OCI-LY1 (cell line): ENCODE measurements around the gene SCIN.
"Not testable (repeated sequence)": the region's sequence is repeated elsewhere in the genome, so short reads cannot be mapped to it uniquely, and the experiment has no call there.

ENCODE experiments used
- CTCF ChIP-seq: fragments of 200-600 bp; sonication (generic), shearing (Covaris generic); IDR thresholded peaks from 2 replicates; pipeline ENCODE4 v1.5.1; 2017; ENCODE audit warnings: mild to moderate bottlenecking, antibody characterized with exemption, low read length, moderate library complexity, mixed read lengths
- EZH2 ChIP-seq: fragments of 200-600 bp; sonication (generic), shearing (Covaris generic); IDR thresholded peaks from 2 replicates; pipeline ENCODE4 v1.8.0; 2017; ENCODE audit warnings: borderline replicate concordance, mixed run types, mild to moderate bottlenecking, antibody characterized with exemption, low read length, moderate library complexity, mixed read lengths

DNA sequence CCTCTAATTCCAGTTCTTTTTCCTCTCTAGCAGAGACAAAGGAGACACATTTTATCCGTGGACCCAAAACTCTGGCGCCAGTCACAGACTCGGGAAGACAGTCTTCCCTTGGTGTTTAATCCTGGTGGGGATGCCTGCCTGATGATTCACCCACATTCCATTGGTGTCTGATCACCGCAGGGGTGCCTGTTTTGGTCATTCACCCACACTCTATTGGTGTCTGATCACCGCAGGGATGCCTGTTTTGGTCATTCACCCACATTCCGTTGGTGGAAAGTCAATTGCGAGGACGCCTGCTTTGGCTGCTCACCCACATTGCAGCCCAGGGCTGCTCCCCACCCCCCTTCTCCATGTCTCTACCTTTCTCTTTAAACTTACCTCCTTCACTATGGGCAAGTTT lies 89.9 kb downstream of the SCIN start:
- not testable (repeated sequence) for TF ChIP-seq CTCF, EZH2
